H1 (cell line): ENCODE results near the gene PRLH. TPM values are rescaled to one million over a fixed set of nuclear protein-coding genes. Genes with fewer than 3 reads are reported as not detected.

Experiments used
- CTCF ChIA-PET: fragments of 300-600 bp; sonication (Branson Sonifier 250); formaldehyde crosslinking; loops from one replicate; lab custom pipeline; 2021; ENCODE audit not compliant: partially characterized antibody; lab: Charles Lee
- POLR2A ChIA-PET: fragments of 300-600 bp; sonication (Branson Sonifier 250); formaldehyde crosslinking; loops from one replicate; lab custom pipeline; 2021; ENCODE audit warnings: inconsistent platforms; ENCODE audit not compliant: partially characterized antibody; lab: Charles Lee
- DNase-seq, 2 experiments: peaks; one replicate each; pipeline versions ENCODE4 v3.0.0 to v3.0.0-alpha.2; 2010 to 2022; ENCODE audit warnings: low spot score in 2 of 2, low read depth in 1 of 2, mixed read lengths in 1 of 2
- FAIRE-seq: peaks from 2 replicates; lab custom pipeline; 2011; peaks lifted over from hg19 to GRCh38; lab: Jason Lieb, UNC
- H2AFZ ChIP-seq: 2 replicates; pipeline ENCODE4 v1.8.1; 2012; ENCODE audit warnings: low read length, inconsistent platforms
- H2AK5ac ChIP-seq: 2 replicates; pipeline ENCODE4 v1.6.1; 2013; ENCODE audit warnings: low read depth, low read length
- H2BK120ac ChIP-seq: replicated peaks from 2 replicates; pipeline ENCODE3; 2013; ENCODE audit warnings: low read depth, low read length, inconsistent platforms
- H2BK12ac ChIP-seq: 2 replicates; pipeline ENCODE4 v1.6.1; 2013; ENCODE audit warnings: low read depth, low read length
- H2BK15ac ChIP-seq: 2 replicates; pipeline ENCODE4 v1.6.1; 2013; ENCODE audit warnings: low read length
- H2BK20ac ChIP-seq: 2 replicates; pipeline ENCODE4 v1.6.1; 2013; ENCODE audit warnings: low read length
- H2BK5ac ChIP-seq: 2 replicates; pipeline ENCODE4 v1.6.1; 2013; ENCODE audit warnings: low read depth, low read length
- H3K14ac ChIP-seq: 2 replicates; pipeline ENCODE4 v1.6.1; 2013; ENCODE audit warnings: inconsistent platforms; ENCODE audit not compliant: insufficient read length
- H3K18ac ChIP-seq: 2 replicates; pipeline ENCODE4 v1.6.1; 2013; ENCODE audit warnings: low read length; ENCODE audit errors: extremely low read depth
- H3K23ac ChIP-seq: 2 replicates; pipeline ENCODE4 v1.6.1; 2013; ENCODE audit warnings: inconsistent platforms; ENCODE audit not compliant: insufficient read length
- H3K23me2 ChIP-seq: 2 replicates; pipeline ENCODE4 v1.6.1; 2013; ENCODE audit warnings: low read depth, low read length
- H3K27ac ChIP-seq: 2 replicates; pipeline ENCODE4 v1.6.1; 2011; ENCODE audit warnings: low read depth, low read length, inconsistent platforms
- H3K27me3 ChIP-seq, 4 experiments: replicated peaks in 1 of 4; 1 replicate in 1 of 4; 2 replicates in 3 of 4; pipeline versions ENCODE4 v1.6.1 to v1.8.1; 2011 to 2013; ENCODE audit warnings: low read length in 3 of 4, mild to moderate bottlenecking in 3 of 4, inconsistent platforms in 2 of 4, mixed read lengths in 2 of 4, moderate library complexity in 1 of 4; ENCODE audit not compliant: control insufficient read depth in 3 of 4, insufficient read depth in 3 of 4; ENCODE audit errors: extremely low read depth in 1 of 4
- H3K36me3 ChIP-seq, 4 experiments: 2 replicates each; pipeline versions ENCODE4 v1.6.1 to v1.8.1; 2011 to 2013; ENCODE audit warnings: mild to moderate bottlenecking in 4 of 4, low read length in 3 of 4, moderate library complexity in 2 of 4, control low read depth in 1 of 4, inconsistent platforms in 1 of 4; ENCODE audit not compliant: insufficient read depth in 4 of 4, control insufficient read depth in 2 of 4
- H3K4ac ChIP-seq: replicated peaks from 2 replicates; pipeline ENCODE3; 2013; ENCODE audit warnings: low read length, low read depth, mixed read lengths, inconsistent platforms; ENCODE audit not compliant: insufficient read length
- H3K4me1 ChIP-seq, 4 experiments: replicated peaks in 1 of 4; 1 replicate in 1 of 4; 2 replicates in 3 of 4; pipeline versions ENCODE4 v1.6.1 to v1.8.1; 2011 to 2013; ENCODE audit warnings: low read length in 3 of 4, inconsistent platforms in 2 of 4, mixed read lengths in 1 of 4; ENCODE audit not compliant: insufficient read depth in 4 of 4, control insufficient read depth in 3 of 4
- H3K4me2 ChIP-seq, 2 experiments: 2 replicates each; pipeline versions ENCODE4 v1.6.1 to v1.8.1; 2011 to 2013; ENCODE audit warnings: low read depth in 2 of 2, low read length in 2 of 2, control low read depth in 1 of 2, inconsistent platforms in 1 of 2, mild to moderate bottlenecking in 1 of 2; ENCODE audit not compliant: insufficient read depth in 1 of 2
- H3K4me3 ChIP-seq, 4 experiments: fragments of 200-600, 300-600 bp in 1 of 4; sonication (generic), shearing (Covaris generic), sonication (Bioruptor Twin) in 1 of 4; 2 replicates each; pipeline versions ENCODE4 v1.5.1 to v1.8.1; 2011 to 2016; ENCODE audit warnings: low read length in 4 of 4, low read depth in 3 of 4, control low read depth in 2 of 4, inconsistent platforms in 2 of 4, mild to moderate bottlenecking in 2 of 4, mixed read lengths in 1 of 4, moderate library complexity in 1 of 4; ENCODE audit not compliant: insufficient read depth in 2 of 4; ENCODE audit errors: extremely low read depth in 1 of 4
- H3K56ac ChIP-seq: replicated peaks from 2 replicates; pipeline ENCODE3; 2013; ENCODE audit warnings: low read depth, mild to moderate bottlenecking, mixed read lengths, low read length, inconsistent platforms; ENCODE audit not compliant: insufficient read length
- H3K79me1 ChIP-seq: 2 replicates; pipeline ENCODE4 v1.6.1; 2013; ENCODE audit warnings: low read depth, low read length, control low read depth
- H3K79me2 ChIP-seq, 2 experiments: 2 replicates each; pipeline versions ENCODE4 v1.6.1 to v1.8.1; 2012 to 2013; ENCODE audit warnings: low read length in 2 of 2, mild to moderate bottlenecking in 2 of 2, inconsistent platforms in 1 of 2; ENCODE audit not compliant: insufficient read depth in 2 of 2, control insufficient read depth in 1 of 2
- H3K9ac ChIP-seq, 4 experiments: replicated peaks in 1 of 4; 1 replicate in 1 of 4; 2 replicates in 3 of 4; pipeline versions ENCODE4 v1.6.1 to v1.8.1; 2011 to 2013; ENCODE audit warnings: low read depth in 3 of 4, low read length in 3 of 4, control low read depth in 2 of 4, mild to moderate bottlenecking in 2 of 4, moderate library complexity in 2 of 4, inconsistent platforms in 1 of 4; ENCODE audit errors: extremely low read depth in 1 of 4
- H3K9me3 ChIP-seq, 2 experiments: 2 replicates each; pipeline versions ENCODE4 v1.6.1 to v1.8.1; 2012 to 2013; ENCODE audit warnings: mild to moderate bottlenecking in 2 of 2, moderate library complexity in 2 of 2, control low read depth in 1 of 2, inconsistent platforms in 1 of 2, low read depth in 1 of 2, low read length in 1 of 2, mixed read lengths in 1 of 2; ENCODE audit not compliant: insufficient read depth in 2 of 2
- H4K20me1 ChIP-seq, 2 experiments: replicated peaks in 1 of 2; 2 replicates each; pipeline versions ENCODE3 to v1.8.1; 2011 to 2013; ENCODE audit warnings: inconsistent platforms in 2 of 2, low read length in 2 of 2, mild to moderate bottlenecking in 1 of 2; ENCODE audit not compliant: insufficient read depth in 2 of 2, control insufficient read depth in 1 of 2
- H4K5ac ChIP-seq: 2 replicates; pipeline ENCODE4 v1.6.1; 2013; ENCODE audit warnings: low read length, low read depth, mixed read lengths, inconsistent platforms; ENCODE audit not compliant: insufficient read length
- H4K8ac ChIP-seq: 2 replicates; pipeline ENCODE4 v1.8.0; 2013; ENCODE audit warnings: mild to moderate bottlenecking, moderate library complexity, low read length, inconsistent platforms; ENCODE audit not compliant: insufficient read depth; ENCODE audit errors: extremely low read depth
- H4K91ac ChIP-seq: replicated peaks from 2 replicates; pipeline ENCODE3; 2013; ENCODE audit warnings: low read length, mixed read lengths, inconsistent platforms; ENCODE audit not compliant: insufficient read length
- BCL11A ChIP-seq, 2 experiments: IDR thresholded peaks; one replicate each; pipeline ENCODE4 v1.6.1; 2011; ENCODE audit warnings: low read depth in 2 of 2, low read length in 2 of 2, mild to moderate bottlenecking in 2 of 2
- CBX5 ChIP-seq: fragments of 300-800, 300-1000 bp; sonication (generic); IDR thresholded peaks from 2 replicates; pipeline ENCODE4 v1.7.1; 2016; ENCODE audit warnings: antibody characterized with exemption, low read length, low read depth
- CTBP2 ChIP-seq: IDR thresholded peaks from 2 replicates; pipeline ENCODE4 v1.7.0; 2011; ENCODE audit warnings: borderline replicate concordance, mild to moderate bottlenecking, moderate library complexity, mixed read lengths, low read length; ENCODE audit not compliant: insufficient read depth, insufficient read length
- NANOG ChIP-seq: IDR thresholded peaks from 2 replicates; pipeline ENCODE4 v1.6.1; 2011; ENCODE audit warnings: low read length, low read depth, mild to moderate bottlenecking, inconsistent platforms; ENCODE audit not compliant: insufficient read depth, poor library complexity, severe bottlenecking
- SIRT6 ChIP-seq: IDR thresholded peaks from one replicate; pipeline ENCODE4 v1.7.1; 2012; ENCODE audit warnings: low read length, inconsistent platforms
- TCF12 ChIP-seq: IDR thresholded peaks from 2 replicates; pipeline ENCODE4 v1.6.1; 2011; ENCODE audit warnings: low read depth, mild to moderate bottlenecking, low read length
- WGBS, 2 experiments: shearing (Covaris generic) in 1 of 2; methylation state at CpG; one replicate each; pipeline versions ENCODE4 v1.1.6 to v1.1.7; 2013 to 2015; ENCODE audit warnings: low lambda C conversion rate in 2 of 2, mixed read lengths in 2 of 2, inconsistent platforms in 1 of 2, low coverage in 1 of 2, missing lambda C conversion rate in 1 of 2; ENCODE audit not compliant: insufficient replicate concordance in 2 of 2, insufficient coverage in 1 of 2, insufficient read length in 1 of 2; ENCODE audit errors: extremely low coverage in 1 of 2, missing lambda C conversion rate in 1 of 2; 5-methylcytosine and 5-hydroxymethylcytosine counted together
- polyA plus RNA-seq, 7 experiments: library from polyadenylated mRNA; depleted of rRNA in 3 of 7; stranded (reverse) in 5 of 7; unstranded in 2 of 7; fragments of >200 nt in 5 of 7; fragments of 200-250 nt in 2 of 7; gene quantifications; 1 replicate in 5 of 7; 2 replicates in 1 of 7; 4 replicates in 1 of 7; pipeline versions ENCODE4 v1.2.1 to v1.2.3, GENCODE V29; 2011 to 2013; ENCODE audit warnings: missing spikeins in 2 of 7, mixed read lengths in 2 of 7
- total RNA-seq: library from RNA; stranded (reverse); fragmentation: NEBNext Ultra II Directional; extraction: Animal tissue kit (Norgen Biotek cat#: 25700); gene quantifications from 2 replicates; pipeline ENCODE4 v1.2.1, GENCODE V29; 2021

The PRLH gene
- total and polyA plus RNA-seq, 2 of the 8 experiments (the other 6 are each of a cell fraction or from before 2014, with no cell fraction given), result not detected

DNA sequence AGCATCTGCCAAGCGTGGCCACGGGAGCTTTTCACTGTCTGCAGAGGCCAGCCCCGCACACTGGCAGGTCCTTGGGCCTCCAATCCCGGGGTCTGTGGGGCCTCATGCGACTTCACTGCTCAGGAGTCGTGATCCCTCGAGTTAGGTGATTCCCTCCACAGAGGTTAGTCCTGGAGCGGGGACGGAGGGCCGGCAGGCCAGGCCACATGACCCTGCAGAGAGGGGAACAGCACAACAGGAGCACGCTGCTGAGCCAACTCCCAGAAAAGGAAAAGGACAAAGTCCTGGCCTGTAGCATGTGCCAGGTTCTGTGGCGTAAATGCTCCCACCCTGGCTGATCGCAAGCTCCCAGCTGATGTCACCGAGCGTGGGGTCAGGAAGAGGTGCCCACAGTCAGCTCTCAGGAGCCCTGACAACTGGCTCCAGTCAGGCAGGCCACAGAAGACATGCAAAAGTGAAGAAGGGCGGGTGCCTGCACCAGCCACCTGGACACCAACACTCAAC lies 15.3 kb upstream of the PRLH start:
- H3K4me2 ChIP-seq, result no peak overlapping the region
- 93% methylated on average over 16 of the region's 16 CpGs; no CpG with 5 or more reads in 1 of the 2 experiments for WGBS, 2 experiments
- H3K4me1 ChIP-seq, result no peaks in the 10 kb centered on the region
- H3K23me2 ChIP-seq, result no peaks in the 10 kb centered on the region
- no peak overlapping the region for H2BK15ac ChIP-seq
- H3K4ac ChIP-seq, result no peak overlapping the region
- no peak overlapping the region for H2BK20ac ChIP-seq
- H3K27ac ChIP-seq, result no peak overlapping the region
- no peaks in the 10 kb centered on the region; the same call in 1 of the 2 replicates for H3K79me1 ChIP-seq
- DNase-seq (no peak), FAIRE-seq (no peak)
- H2BK12ac ChIP-seq, result no peak overlapping the region
- no peak overlapping the region for H4K5ac ChIP-seq
- no peak overlapping the region for H3K14ac ChIP-seq
- peaks cover 13 to 15% of the 10 kb centered on the region in 2 experiments; a peak in 3 of 4 replicates for H3K9me3 ChIP-seq
- no peak overlapping the region for H3K56ac ChIP-seq
- H2BK120ac ChIP-seq, result no peak overlapping the region
- no peak overlapping the region for H3K4me3 ChIP-seq
- no peak overlapping the region for H3K18ac ChIP-seq
- H4K8ac ChIP-seq, result 0 out of 2 replicates have a peak overlapping the region, but pooled peaks have one; percentile 12
- no peaks in the 10 kb centered on the region for H4K20me1 ChIP-seq
- H3K27me3 ChIP-seq, result no peaks in the 10 kb centered on the region; a peak in 1 of 7 replicates
- no peak overlapping the region for H3K23ac ChIP-seq
- no peak overlapping the region for H3K9ac ChIP-seq
- no peak overlapping the region for H2AFZ ChIP-seq
- H3K36me3 ChIP-seq, result peaks cover 2 to 27% (median 13%) of the 10 kb centered on the region in 4 experiments; a peak in 6 of 8 replicates
- no peaks in the 10 kb centered on the region for H3K79me2 ChIP-seq
- no peak overlapping the region for H2BK5ac ChIP-seq
- no peak overlapping the region for H2AK5ac ChIP-seq
- ChIA-PET POLR2A (interaction anchor here (1.5 kb wide), 1 partner anchor 11 kb away, joined by 4 read pairs; no protein-coding TSS in a partner anchor), CTCF (interaction anchor here (0.9 to 5.5 kb wide), 10 partner anchors 8 to 397 kb away, joined by 3 to 32 read pairs (median 4); no protein-coding TSS in a partner anchor)
- H4K91ac ChIP-seq, result no peak overlapping the region
- TF ChIP-seq SIRT6 (no peak), TCF12 (no peak), NANOG (no peak), CTBP2 (no peak), CBX5 (no peak), BCL11A (IDR thresholded peaks at IDR 0.05; ENCODE audit: low read depth in 2 of 2, low read length in 2 of 2) (no peak)
